ENCODE measurements around the gene STX2. TPM values are rescaled to one million over a fixed set of nuclear protein-coding genes. Genes with fewer than 3 reads are reported as not detected.

The STX2 gene
- total and polyA plus RNA-seq, 2 donors from 2014 or later = 10.1 to 20.4 TPM

- Histone ChIP-seq H3K9me3 (ENCODE audit: control insufficient read depth in 2 of 3, insufficient read depth in 1 of 3, low read length in 3 of 3) (no peaks in the 10 kb centered on the region), H3K27me3 (ENCODE audit: control insufficient read depth, insufficient read depth, low read length) (no peaks in the 10 kb centered on the region), H3K36me3 (ENCODE audit: control insufficient read depth in 2 of 3, insufficient read depth in 3 of 3, low read length in 3 of 3) (peaks cover 3 to 19% (median 15%) of the 10 kb centered on the region in 3 donors), H3K9ac (ENCODE audit: low read length in 3 of 3) (no peak overlapping the region), H3K27ac (ENCODE audit: low read depth in 2 of 2, low read length in 2 of 2) (no peak overlapping the region), H3K4me3 (ENCODE audit: low read length in 3 of 3) (no peak overlapping the region), H3K4me1 (ENCODE audit: control insufficient read depth in 2 of 3, insufficient read depth in 2 of 3, low read depth in 1 of 3, low read length in 3 of 3) (no peaks in the 10 kb centered on the region)
- no peak for TF ChIP-seq CTCF (IDR thresholded peaks at IDR 0.05; ENCODE audit: borderline replicate concordance, extremely low read depth, insufficient read depth)
- FAIRE-seq (no peak), DNase-seq (no peak)
- intact Hi-C loops (cut with DNase I) = no loop called here
Observed at GRCh38 chr12:130796985-130797686, 41.9 kb downstream of the STX2 start.

DNA sequence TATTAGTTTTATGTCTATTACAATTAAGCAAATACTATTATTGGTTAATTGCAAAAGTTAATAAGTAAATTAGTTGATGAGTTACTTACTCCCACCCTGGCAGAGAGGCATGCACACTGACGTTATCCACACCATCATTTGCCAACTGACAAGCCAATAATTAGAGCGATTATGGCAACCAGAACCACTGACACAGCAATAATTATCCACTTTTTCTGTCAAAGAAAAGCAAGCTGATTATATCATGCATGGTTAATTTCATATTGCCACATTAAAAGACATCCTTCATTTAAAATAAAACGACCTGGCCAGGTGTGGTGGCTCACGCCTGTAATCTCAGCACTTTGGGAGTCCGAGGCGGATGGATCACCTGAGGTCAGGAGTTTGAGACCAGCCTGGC, 43.1 kb downstream of the STX2 start:
- no peak overlapping the region for H3K4me3 ChIP-seq (ENCODE audit: low read length in 3 of 3)
- no peaks in the 10 kb centered on the region for H3K9me3 ChIP-seq (ENCODE audit: control insufficient read depth in 2 of 3, insufficient read depth in 1 of 3, low read length in 3 of 3)
- no peak for TF ChIP-seq CTCF (IDR thresholded peaks at IDR 0.05; ENCODE audit: borderline replicate concordance, extremely low read depth, insufficient read depth)
- FAIRE-seq (no peak), DNase-seq (no peak)
- H3K27ac ChIP-seq (ENCODE audit: low read depth in 2 of 2, low read length in 2 of 2) = no peak overlapping the region
- H3K4me1 ChIP-seq (ENCODE audit: control insufficient read depth in 2 of 3, insufficient read depth in 2 of 3, low read depth in 1 of 3, low read length in 3 of 3) = no peaks in the 10 kb centered on the region
- intact Hi-C loops (cut with DNase I) = no loop called here
- H3K36me3 ChIP-seq (ENCODE audit: control insufficient read depth in 2 of 3, insufficient read depth in 3 of 3, low read length in 3 of 3) = peaks cover 3 to 21% (median 14%) of the 10 kb centered on the region in 3 donors
- no peak overlapping the region for H3K9ac ChIP-seq (ENCODE audit: low read length in 3 of 3)
- H3K27me3 ChIP-seq (ENCODE audit: control insufficient read depth, insufficient read depth, low read length) = no peaks in the 10 kb centered on the region

GRCh38 chr12:130793554-130793849, 45.5 kb downstream of the STX2 start:
- peaks cover 0 to 11% (median 10%) of the 10 kb centered on the region in 3 donors for H3K36me3 ChIP-seq (ENCODE audit: control insufficient read depth in 2 of 3, insufficient read depth in 3 of 3, low read length in 3 of 3)
- no peaks in the 10 kb centered on the region for H3K9me3 ChIP-seq (ENCODE audit: control insufficient read depth in 2 of 3, insufficient read depth in 1 of 3, low read length in 3 of 3)
- H3K27ac ChIP-seq (ENCODE audit: low read depth in 2 of 2, low read length in 2 of 2) = no peak overlapping the region

More at GRCh38 chr12:130793554-130793849, 45.5 kb downstream of the STX2 start:
- Histone ChIP-seq H3K4me1 (ENCODE audit: control insufficient read depth in 2 of 3, insufficient read depth in 2 of 3, low read depth in 1 of 3, low read length in 3 of 3) (no peaks in the 10 kb centered on the region), H3K27me3 (ENCODE audit: control insufficient read depth, insufficient read depth, low read length) (no peaks in the 10 kb centered on the region), H3K9ac (ENCODE audit: low read length in 3 of 3) (no peak overlapping the region), H3K4me3 (ENCODE audit: low read length in 3 of 3) (no peak overlapping the region)
- no peak for DNase-seq
- no peak for TF ChIP-seq CTCF (IDR thresholded peaks at IDR 0.05; ENCODE audit: borderline replicate concordance, extremely low read depth, insufficient read depth)
- FAIRE-seq = no peak
- intact Hi-C loops (cut with DNase I) = no loop called here
